Left cardiac atrium (tissue), 4 donors: ENCODE data around the gene NR6A1. TPM values are rescaled to one million over a fixed set of nuclear protein-coding genes. Genes with fewer than 3 reads are reported as not detected.
A peak's percentile ranks its signal among the peaks of the same experiment; 100 is the strongest.

Source experiments
- ATAC-seq, 2 donors: fragments of 200-7000 bp; cut with Tn5 transposase; one replicate each; pipeline ENCODE4 v1.9.1; 2020; ENCODE audit warnings: mild to moderate bottlenecking in 2 of 2, moderate library complexity in 2 of 2
- DNase-seq: peaks from one replicate; pipeline ENCODE4 v3.0.0-alpha.2; 2020
- intact Hi-C, 2 donors: fragments of 100-400 bp; cut with DNase I; formaldehyde crosslinking; loops; one replicate each; pipeline versions ENCODE4 v1.14.1 to v1.15.1; 2022 to 2023
- long read RNA-seq: library from polyadenylated mRNA; unstranded; transcript quantifications from one replicate; pipeline ENCODE4 v2.0.0, GENCODE V29; 2021
- total RNA-seq, 2 donors: library from RNA; stranded (reverse); fragmentation: NEBNext Ultra II Directional; extraction: Animal tissue kit (Norgen Biotek cat#: 25700); gene quantifications; one replicate each; pipeline ENCODE4 v1.2.1, GENCODE V29; 2021
- donor health status: DM: no; HTN: yes; CAD: no.
- donor health status: DM: no; HTN: yes; CAD: no; lungs with severe emphysema.
- donor health status: DM: yes; HTN: yes; CAD: no.
- donor health status: Dilated cardiomyopathy.

Gene NR6A1
- total RNA-seq, result 1 to 10 TPM; 1.2 to 1.3 TPM
- long read RNA-seq, result 0 reads

DNA sequence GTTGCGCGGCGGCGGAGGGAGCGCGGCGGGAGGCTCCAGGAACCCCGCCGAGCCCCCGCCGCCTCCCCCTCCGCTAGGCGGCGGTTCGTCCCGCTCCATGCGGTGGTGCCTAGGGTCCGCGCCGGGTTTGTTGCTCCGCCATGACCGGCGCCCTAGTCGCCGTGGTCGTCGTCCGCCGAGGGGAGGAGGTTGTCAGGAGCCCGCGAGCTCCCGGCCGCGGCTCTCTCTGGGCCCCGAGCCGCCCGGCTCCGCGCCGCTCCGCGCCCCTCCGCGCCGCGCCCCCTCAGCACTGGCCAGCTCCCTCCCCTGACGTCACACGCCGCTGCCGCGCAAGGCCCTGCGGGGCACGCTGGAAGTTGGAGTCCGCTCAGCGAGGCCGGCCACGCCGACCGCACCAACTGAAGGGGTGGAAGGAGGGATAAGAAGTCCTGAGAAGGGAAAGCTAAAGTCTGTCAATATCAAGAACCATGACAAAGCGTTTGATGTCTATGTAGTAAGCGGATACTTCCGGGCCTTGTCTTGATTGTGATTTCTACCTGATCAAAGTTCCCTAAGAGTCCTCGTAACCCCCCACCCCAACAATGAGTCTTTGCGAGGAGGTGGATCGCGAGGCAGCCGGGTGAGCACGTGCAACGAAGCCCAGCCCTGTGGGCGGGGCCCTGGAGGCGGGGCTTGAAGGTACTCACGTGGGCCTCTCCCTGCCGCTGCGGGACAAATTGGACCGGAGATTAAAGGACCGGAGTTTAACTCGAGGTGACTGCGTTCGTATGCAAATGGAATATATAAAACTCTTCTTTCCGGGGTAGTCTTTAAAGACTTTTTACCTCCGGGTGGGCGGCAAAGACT, at the start of gene NR6A1:
TSS of gene NR6A1 (minus strand) at position 291 of the 846 bp plus-strand sequence.
- intact Hi-C loops, result loop anchor here (10.0 kb wide), 1 partner anchor 604 kb away; no protein-coding TSS in a partner anchor
- DNase-seq, result peak; percentile 97
- ATAC-seq, result peak; percentile 95 to 96

DNA sequence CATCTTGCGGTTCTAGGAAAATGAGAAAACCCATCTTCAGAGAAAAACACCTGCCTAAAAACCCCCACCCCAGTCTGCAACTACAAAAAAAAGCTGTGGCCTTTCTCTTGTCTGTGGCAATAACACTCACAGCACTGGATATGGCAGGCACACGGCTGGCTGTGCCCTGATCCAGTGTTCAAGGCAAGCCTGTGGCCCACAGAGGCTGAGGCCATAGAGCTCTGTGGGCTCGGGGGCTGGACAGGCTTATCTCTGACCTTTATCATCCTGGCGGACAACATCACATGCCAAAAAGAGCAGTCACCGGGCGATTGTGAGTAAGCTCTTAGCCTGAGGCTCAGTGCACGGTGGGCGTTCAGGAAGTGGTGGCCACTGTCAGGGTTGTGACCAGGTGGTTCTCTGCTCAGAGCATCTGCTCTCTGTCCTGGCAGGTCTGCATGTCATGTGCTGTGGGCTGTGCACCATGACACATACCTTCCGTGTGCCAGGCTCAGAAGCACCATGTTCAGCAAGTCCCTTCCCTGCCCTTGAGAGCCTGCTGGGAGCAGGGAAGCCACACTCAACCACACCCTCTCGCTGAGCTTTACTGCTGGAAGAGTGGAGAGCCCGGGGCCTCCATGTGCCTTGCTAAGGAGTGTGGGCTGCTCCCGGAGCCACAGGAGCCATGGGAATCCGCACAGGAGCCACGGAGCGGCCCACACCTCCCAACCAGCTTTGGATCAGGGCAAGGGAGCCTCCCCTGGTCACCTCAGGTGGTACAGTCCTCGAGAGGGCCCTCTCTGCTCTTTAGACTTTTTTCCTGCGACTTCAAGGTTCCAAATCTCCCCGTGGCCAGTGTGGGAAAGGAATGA, 47.5 kb upstream of the NR6A1 start:
- intact Hi-C loops, result no loop called here
- peak; percentile 20 for DNase-seq

DNA sequence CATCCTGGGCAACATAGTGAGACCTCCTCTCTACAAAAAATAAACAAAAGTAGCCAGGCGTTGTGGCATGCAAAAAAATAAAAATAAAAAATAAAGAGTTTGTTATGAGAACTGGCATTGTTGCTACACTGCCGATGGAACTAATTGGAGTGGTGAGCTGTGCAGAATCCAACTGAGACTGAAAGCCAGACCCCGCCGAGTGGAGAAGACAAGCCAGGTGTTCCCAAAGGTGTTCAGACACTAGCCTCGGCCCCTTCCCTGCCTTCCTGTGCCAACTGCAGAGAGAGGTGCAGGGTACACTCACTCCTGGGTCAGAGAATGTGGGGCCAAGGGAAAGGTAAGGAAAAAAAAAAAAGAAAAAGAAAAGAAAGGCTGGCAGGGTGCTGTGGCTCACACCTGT, 44.5 kb upstream of the NR6A1 start:
- intact Hi-C loops, result no loop called here
- DNase-seq (peak; percentile 3), ATAC-seq (no peak)

More for the DNA sequence above, 47.5 kb upstream of the NR6A1 start:
- ATAC-seq, result peak; percentile 42 to 78

DNA sequence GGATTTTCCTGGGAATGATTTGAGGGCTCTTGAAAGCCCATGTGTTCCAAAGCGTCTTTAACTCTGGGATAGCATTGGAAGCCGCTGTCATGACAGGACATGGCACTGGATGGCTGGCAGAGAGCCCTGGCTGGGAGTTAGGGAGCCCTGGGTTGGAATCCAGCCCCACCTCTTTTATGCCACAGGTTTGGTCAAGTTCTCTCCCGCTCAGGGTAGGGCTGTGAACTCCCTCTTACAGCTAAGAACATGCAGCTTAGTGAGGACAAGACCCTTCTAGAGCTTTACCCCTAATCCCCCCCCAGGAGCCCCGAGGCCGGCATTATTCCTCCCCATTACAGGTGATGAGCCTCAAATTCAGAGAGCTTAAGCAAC, 43.0 kb upstream of the NR6A1 start:
- intact Hi-C loops, result no loop called here
- DNase-seq, result peak; percentile 4
- no peak for ATAC-seq

DNA sequence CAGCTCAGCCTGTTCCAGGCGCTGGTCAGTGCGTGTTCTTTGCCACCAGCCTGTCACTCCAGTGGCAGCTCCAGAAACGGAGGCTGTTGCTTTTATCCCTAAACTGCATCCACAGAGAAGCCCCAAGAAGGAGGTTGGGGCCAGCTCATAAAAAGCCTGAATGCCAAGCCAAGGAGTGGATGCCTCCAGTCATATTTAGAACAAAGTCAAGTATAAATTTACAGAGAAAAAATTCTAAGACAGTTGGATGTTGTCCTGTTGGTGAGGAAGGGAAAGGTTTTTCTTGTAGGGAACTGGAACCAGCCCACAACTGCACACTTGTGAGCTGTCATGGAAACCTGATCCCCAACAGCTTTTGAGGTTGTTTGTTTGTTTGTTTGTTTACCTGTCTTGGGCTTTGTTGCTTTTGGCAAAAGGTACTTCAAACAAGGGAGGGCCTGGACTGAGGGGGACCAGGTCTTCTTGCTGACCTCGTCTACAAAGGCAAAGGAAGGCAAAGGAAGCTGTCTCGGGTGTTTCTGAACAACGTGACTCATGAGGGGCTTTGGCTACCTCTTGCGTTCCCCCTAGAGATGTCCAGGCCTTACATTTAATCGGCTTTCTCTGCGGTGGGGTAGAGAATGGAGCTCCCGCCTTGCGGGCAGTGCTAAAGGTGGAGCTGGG, 42.5 kb upstream of the NR6A1 start:
- intact Hi-C loops, result no loop called here
- ATAC-seq (no peak), DNase-seq (peak; percentile 7)

DNA sequence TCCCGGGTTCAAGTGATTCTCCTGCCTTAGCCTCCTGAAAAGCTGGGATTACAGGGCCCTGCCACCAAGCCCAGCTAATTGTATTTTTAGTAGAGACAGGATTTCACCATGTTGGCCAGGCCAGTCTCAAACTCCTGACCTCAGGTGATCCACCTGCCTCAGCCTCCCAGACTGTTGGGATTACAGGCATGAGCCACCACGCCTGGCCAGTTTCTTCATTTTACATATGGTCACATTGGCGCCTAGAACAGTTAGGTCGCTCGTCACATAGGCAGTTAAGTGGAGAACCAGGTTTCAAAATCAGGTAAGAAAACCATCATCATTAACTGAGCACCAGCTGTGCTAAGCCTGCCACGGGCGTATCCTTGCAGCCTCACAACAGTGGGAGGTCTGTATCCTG, 41.9 kb upstream of the NR6A1 start:
- peak; percentile 4 for DNase-seq
- ATAC-seq, result no peak
- intact Hi-C loops, result no loop called here

DNA sequence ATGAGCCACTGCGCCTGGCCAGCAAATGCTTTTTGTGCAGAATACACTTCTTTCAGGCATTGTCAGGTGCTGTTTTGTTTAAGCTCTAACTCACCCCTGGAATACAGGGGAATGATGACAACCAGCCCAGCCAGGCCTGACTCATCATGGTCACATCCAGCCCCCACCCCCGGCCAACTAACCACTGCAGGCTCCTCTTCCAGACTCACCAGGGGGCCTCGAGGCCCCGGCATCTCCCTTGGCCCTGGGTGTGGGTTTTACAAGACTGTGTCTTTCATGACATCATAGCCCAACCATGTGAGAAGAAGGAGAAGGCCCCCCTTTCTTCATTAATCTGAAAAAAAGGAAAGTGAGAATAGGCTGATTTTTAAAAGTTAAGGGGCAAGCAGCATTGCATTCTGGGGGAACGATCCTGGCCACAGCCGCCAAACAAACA, 41.3 kb upstream of the NR6A1 start:
- intact Hi-C loops, result no loop called here
- DNase-seq (peak; percentile 70), ATAC-seq (peak in 1 of 2 donors; percentile 76)

DNA sequence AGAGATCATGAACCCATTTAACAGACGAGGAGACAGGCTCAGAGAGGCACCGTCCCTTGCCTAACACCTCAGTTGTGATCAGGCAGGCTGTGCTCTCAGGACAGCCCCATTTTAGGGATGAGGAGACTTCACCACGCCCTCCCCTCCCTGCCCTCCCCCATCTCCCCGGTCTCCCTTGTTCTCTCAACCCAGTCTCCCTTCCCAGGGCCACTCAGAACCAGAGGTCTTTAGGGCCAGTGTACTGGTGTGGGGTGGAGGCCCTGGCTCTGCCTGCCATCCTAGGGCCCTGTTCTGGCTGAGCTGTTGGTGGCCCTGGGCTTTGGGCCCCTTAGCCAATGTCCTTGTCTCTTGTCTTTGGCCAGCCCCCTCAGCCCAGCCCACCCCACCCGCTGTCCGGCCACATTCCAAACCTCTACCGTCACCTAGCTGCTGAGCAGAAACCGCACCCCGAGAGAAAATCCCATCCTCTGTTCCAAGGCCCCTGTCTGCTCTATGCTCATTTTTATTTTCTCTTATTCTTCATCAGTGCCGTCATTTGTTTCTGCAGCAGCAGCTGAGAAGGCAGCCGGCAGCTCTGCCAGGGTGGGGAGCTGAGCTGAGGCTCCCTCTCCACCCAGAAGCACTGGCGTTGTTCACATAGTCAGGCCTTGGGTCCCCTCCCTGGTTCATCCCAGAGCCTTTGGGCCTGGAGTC, 39.7 kb upstream of the NR6A1 start:
- DNase-seq (peak; percentile 32), ATAC-seq (peak in 1 of 2 donors; percentile 73)
- intact Hi-C loops, result no loop called here

DNA sequence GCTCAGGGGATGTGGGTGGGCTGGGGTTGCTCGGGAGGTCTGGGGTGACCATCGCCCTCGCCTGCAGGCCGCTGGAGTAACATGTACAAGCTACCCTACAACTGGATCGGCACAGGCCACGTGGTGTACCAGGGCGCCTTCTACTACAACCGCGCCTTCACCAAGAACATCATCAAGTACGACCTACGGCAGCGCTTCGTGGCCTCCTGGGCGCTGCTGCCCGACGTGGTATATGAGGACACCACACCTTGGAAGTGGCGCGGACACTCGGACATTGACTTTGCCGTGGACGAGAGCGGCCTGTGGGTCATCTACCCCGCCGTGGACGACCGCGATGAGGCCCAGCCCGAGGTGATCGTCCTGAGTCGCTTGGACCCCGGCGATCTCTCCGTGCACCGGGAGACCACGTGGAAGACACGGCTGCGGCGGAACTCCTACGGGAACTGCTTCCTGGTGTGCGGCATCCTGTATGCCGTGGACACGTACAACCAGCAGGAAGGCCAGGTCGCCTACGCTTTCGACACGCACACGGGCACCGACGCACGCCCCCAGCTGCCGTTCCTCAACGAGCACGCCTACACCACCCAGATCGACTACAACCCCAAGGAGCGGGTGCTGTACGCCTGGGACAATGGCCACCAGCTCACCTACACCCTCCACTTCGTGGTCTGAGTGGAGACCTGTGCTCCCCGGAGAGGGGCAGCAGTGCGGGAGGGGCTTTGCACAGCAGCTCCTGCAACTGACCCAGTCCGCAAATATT, 38.8 kb upstream of the NR6A1 start:
- intact Hi-C loops, result no loop called here
- ATAC-seq, result no peak

DNA sequence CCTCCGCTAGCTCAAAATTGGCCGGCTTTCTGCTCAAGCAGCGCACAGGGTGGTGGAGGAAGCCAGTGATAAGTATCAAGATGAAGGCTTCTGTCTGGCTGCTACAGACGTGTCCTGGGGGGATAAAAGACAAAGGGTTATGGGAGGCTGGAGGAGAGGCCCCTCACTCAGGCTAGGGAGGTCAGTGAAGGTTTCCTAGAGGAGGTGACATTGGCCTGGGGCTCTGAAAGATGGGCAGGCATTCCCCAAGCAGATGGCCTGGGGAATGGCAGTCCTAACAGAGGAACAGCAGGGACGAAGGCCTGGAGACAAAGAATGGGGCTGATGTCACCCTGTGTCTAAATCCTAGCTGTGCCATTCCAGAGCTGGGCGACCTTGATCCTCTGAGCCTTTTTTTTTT, 38.1 kb upstream of the NR6A1 start:
- DNase-seq (peak; percentile 3), ATAC-seq (no peak)

More for the DNA sequence above, 38.8 kb upstream of the NR6A1 start:
- DNase-seq, result peak; percentile 13

DNA sequence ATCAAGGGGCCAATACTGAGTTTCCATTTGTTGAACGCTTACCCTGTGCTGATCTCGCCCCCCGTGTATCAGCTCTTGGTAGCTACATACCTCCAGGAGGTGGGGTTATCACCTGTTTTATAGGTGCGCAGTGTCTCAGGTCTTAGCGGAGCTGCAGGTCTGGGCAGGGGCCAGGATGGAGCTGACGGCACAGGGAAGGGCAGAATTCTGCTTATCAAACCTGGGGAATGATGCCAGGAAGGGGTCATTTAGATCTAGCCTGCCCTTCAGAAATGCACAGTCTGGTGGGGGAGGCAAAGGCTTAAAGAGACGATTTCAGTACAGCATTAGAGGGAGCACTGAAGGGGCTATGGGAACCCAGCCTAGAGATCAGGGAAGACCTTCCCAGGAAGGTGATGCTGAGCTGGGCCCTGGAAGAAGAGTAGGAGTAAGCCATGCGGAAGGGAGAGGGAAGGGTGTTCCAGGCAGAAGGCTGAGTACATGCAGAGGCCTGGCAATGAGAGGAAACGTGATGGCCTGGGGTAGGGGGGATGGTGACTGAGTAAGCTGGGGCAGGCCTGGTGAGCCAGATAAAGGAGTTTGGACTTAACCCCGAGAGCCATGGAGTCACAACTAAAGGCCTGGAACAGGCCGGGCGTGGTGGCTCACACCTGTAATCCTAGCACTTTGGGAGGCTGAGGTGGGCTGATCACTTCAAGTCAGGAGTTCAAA, 37.3 kb upstream of the NR6A1 start:
- ATAC-seq (no peak), DNase-seq (peak; percentile 9)
- intact Hi-C loops, result no loop called here

More for the DNA sequence above, 38.1 kb upstream of the NR6A1 start:
- intact Hi-C loops, result no loop called here

DNA sequence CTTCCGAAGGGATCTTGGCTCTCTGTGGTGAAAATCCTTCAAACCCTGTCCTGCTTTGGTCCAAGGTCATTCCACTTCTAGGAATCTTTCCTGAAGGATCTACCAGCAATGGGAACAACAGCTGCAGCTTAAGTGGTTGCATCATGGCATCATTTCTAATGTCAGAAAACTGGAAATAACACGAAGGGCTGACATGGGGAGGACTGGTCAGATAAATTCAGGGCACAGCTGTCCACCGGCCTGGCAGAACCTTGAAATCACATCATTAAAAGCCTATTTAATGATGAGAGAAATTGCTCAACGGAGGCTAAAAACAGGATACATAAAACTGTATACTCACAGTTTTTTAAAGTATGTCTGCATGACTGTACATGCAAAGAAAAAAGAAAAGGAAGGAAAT, 34.1 kb upstream of the NR6A1 start:
- DNase-seq (no peak), ATAC-seq (no peak)
- intact Hi-C loops, result no loop called here

DNA sequence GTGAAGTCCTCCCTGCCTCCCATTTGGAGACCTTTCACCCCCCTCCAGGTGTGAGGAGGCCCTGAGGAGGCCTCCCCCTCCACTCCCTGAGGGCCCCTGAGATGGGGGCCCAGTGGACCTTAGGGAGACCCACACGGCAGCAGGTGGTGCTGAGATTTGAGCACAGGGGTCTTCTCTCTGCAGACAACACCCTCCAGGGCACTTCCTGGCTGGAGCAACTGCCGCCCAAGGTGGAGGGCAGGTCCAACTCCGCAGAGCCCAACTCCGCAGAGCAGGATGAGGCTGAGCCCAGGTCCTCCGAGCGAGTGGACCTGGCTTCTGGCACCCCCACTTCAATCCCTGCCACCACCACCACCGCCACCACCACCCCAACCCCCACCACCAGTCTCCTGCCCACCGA, 32.8 kb upstream of the NR6A1 start:
- intact Hi-C loops, result no loop called here
- DNase-seq, result no peak
- no peak for ATAC-seq

DNA sequence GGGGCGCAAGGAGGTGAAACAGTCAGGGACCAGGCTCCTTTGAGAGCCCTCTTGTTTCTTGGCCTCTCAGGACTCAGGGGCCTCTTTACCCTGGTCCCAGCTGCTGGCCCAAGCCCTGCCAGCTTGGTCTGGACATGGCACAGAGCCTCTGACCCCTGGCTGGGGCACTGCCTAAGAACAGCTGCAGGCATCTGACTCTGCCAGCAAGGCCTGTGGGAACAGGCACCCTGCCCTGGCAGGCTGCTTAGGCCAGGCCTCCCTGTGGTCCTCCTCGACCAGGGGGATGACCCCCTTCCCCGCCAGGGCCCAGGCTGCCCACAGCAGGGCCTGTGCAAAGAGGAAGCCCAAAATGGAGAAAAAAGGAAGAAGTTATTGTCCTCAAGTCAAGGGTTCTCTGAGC, 31.3 kb upstream of the NR6A1 start:
- DNase-seq, result no peak
- ATAC-seq, result no peak
- intact Hi-C loops, result no loop called here

DNA sequence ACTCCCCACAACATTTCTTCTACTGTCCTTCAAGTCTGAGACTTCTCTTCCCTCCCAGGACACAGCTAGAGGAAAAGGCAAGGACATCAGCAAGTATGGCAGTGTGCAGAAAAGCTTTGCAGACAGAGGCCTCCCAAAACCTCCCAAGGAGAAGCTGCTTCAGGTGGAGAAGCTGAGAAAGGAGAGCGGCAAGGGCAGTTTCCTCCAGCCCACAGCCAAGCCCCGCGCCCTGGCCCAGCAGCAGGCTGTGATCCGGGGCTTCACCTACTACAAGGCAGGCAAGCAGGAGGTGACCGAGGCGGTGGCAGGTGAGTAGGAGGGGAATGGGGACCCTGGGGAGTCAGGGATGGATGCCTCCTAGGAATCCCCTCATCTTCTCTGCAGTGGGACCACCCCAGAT, 30.2 kb upstream of the NR6A1 start:
- intact Hi-C loops, result no loop called here
- ATAC-seq, result no peak

DNA sequence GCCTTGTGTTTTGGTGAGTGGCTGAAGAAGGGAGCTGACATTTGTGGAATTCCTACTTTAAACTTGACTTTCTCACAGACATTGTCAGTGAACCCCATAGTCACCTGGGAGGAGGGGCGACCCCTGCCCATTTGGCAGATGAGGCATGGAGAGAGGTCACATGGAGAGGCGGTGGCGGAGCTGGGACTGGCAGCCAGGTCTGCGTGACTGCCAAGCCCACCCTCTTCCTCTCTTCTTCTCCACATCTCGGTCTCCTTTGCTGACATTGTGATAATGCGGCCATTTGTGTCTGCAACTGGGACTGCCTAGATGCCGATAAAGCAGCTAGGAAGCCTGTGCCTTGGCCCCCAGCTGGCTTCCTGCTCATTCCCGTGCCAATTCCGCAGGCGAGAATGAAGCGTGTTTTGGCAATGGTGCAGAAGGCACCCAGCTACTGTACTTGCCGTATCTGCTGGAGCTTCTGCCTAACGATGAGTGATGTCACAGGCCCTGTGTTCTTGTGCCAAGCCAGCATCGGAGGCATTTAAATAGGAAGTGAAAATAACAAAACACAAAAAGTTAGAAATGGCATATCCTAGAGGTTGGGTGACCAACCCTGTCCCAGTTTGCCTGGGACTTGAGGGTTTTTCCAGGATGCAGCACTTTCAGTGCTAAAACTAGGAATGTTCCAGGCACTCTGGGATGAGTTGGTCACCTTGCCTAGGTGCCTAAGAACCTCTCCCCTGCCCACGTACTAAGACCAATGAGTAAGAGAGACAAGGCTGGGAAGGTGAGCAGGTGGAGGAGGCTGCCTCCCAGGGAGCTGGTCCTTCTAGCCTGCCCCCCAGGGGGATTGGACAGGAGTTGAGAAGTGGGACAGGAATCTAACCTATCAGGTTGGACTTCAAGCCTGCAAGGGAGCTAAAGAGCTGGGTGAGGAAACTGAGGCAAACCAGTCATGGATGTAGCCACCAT, 29.5 kb upstream of the NR6A1 start:
- DNase-seq, result peak; percentile 50
- peak; percentile 70 to 71 for ATAC-seq
- intact Hi-C loops, result no loop called here

More for the DNA sequence above, 30.2 kb upstream of the NR6A1 start:
- no peak for DNase-seq
